GM19397 (cell line): Measurements from ENCODE around the gene TMEM109.

ENCODE experiments used
- ATAC-seq: cut with Tn5 transposase; IDR thresholded peaks from one replicate; pipeline ENCODE4 v1.9.1; 2021; ENCODE audit warnings: mild to moderate bottlenecking, moderate library complexity; ENCODE audit not compliant: unreplicated experiment

Gene TMEM109

DNA sequence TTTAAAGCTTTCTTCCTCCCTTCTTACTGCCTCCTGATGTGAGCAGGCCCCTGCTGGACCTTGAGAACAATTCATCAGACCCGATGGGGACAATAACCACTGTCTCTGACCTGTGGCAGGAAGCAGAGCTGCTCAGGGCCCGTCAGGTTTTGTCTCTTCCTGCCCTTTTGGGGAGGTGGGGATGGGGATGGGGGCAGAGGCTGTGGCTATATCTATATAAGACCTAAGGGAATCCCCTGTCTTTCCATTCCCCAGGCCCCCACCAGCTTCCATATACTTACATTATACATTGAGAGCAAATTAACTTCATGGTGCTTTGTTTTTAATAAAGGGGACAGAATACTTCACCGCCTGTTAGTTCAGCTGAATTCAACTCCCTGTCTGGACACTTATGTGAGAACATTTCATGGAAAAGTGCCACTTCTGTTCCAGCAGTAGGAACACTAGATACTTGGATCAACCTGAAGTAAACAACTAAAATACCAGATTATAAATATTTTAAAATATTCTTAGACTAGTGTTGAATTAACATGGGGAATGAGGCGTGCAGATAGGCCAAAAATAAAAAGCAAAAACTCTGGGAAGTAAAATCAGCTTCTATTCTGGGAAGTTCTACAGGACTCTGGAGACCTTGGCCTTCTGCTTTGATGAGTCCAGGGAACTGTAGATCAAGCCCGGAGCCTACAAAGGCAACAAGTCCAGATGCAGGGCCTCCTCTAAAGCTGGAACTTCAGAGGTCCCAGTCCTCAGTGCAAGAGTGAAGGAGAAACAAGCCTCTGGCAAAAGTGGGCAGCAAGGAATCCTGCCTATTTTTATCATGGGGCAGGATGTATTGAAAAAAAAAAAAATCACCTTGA is 35.5 kb upstream of the TMEM109 start:
- ATAC-seq: no peak

DNA sequence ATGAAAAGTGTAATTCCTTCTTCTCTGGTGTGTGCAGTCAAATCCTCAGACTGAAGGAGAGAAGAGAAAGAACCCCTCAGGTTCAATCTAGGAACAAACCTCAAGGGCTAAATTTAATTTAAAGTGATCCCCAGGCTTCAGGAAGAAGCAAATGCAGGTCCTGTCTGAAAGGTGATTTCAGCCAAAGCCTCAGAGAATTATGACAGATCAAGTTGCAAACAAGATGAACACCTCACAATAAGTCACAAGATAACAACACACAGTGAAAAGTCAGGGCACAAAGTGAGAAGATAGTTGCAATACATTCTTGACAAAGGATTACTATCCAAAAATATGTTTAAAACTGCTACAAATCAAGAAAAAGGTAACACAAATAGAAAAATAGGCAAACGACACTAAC is 34.9 kb upstream of the TMEM109 start:
- no peak for ATAC-seq

- ATAC-seq: no peak
These were observed 33.9 kb upstream of the TMEM109 start for GRCh38 chr11:60879971-60880588.

DNA sequence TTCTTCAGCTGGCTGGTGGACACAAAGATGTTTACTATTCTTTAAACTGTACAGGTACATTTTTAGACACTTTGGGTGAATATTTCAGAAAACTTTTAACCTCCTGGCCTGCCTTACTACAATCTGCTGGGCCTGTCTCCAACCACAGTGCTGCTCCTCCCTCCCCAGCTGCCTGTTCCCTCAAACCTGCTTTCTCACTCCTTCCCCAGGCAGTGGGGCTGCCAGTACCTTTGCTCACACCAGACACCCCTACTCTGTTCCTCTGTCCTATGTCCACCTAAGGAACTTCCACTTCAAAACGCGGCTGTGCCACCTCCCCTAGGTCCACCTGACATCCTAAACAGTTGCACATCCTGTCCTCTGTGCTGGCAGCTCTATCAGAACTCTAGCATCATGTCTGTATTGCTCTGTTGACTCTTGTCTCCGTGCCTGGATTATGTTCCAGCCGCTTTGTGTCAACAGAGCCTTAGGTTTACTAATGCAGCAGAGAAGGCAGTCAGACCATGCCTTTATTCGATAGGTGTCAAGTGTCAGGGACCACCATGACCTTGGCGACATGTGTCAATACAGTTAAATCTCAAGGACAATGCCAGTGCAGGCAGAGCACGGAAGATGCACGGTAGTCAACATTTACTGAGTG is 33.2 kb upstream of the TMEM109 start:
- no peak for ATAC-seq

DNA sequence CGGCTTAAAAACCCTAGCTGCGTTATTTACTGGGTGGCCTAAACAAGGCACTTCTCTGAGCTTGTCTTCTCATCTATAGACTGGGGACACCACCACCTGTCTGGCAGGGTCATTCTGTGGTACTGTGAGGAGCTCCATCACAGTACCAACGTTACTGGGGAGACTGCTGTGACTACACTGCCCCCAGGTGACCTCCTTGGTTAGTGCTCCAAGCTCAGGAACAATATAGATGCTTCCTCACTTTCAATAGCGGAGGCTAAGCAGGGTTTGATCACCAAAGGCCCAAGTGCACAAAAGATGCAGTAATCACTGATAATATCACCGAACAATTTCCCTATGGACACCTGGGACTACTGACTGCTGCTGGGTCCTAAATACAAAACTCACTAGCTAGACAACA is 26.4 kb upstream of the TMEM109 start:
- ATAC-seq: no peak

DNA sequence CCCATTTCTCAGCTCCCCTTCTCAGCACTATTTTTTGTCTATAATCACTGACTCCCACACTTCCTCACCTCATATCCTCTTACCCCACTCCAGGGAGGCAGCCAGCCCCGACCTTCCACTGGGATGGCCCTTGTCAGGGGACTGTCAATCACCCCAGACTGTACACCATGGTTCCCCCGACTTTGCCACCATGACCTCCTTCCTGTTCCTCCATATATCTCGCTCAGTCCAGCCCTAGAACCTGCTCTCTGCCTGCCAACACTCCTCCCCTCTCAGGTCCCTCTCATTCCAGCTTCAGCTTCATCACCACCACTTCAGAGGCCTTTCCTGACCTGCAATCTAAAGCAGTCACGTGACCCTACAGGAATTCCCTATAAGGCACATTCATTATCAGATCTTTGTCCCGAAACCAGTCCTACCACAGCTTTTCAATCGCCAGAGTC is 24.1 kb upstream of the TMEM109 start:
- no peak for ATAC-seq

DNA sequence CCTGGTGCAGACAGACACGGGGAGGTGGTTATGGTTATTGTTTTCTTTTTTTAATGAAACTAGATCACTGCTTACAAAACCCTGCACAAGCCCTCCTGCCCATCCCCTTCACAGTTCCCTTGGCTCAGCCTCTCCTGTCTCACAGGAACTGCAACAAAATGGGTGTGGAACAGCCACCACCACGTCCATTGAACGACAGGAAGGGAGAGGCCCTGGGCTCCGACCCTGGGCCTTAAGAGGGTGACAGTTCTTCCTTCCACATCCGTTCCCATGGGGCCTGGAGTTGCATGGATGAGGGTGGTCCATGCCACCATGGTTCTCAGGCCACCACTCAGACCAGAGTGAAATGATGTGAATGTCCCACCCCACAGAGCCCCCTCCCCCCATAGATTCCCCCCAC is 23.3 kb upstream of the TMEM109 start:
- no peak for ATAC-seq

DNA sequence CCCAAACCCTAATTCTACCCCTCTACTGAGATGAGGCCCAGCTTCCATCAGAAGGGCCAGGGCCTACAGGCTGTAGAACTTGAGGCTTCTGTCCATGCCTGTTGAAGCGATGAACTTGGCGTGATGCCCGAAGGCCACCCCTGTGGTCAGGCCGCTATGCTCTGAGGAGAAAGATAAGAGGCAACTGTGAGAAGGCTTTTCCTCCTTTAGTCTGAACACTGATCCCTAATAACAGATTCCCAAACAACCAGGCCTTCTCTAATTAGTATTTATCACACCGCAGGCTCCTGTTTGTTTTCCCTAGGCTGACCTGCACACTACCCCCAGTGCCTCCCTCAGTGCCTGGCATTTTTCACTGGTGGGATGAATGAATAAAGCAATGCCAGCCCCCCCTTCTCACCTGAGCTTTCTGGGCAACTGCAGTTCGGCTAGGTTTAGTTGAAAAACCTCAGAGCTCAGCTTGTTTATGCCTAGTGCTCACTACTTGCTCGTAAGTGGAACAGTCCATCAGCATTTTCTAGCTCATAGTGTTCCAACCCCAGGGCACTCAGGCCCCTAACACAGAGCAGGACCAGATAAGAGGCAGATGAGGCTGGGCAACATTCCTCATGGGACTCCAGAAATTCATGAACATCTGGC is 22.7 kb upstream of the TMEM109 start:
- no peak for ATAC-seq

DNA sequence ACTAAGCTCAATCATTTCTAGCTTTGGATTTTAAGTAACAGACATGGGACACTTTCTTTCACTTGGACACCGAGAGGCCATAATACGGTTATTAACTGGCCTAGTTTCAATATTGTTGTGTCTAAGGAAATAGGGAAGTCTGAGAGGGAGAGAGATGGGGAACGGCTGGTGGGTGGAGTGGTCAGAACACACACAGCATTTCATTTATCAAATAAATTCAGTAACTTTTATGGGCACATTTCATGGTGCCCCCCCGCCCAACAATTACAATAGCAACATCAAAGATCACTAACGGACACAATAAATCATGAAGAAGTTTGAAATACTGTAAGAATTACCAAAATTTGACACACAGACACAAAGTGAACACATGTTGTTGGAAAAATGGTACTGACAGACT is 18.3 kb upstream of the TMEM109 start:
- ATAC-seq: no peak

DNA sequence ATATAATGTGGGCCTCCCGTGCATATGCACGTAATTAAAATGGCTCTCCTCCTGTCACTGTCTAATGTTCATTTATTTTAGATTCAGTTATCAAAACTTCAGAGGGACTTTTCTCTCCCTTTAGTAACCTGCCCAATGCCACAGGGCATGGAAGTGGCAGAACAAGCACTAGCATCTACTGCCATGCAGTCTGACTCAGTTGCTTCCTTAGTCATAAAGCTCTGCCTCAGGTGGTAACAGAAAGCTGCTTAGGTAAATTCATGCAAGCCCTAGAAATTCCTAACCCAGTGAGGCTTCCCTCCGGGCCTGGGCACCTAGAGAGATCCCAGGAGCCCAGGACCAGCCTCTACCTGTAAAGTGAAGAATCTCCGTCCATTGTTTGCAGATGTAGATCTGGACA is 16.5 kb upstream of the TMEM109 start:
- ATAC-seq: no peak

DNA sequence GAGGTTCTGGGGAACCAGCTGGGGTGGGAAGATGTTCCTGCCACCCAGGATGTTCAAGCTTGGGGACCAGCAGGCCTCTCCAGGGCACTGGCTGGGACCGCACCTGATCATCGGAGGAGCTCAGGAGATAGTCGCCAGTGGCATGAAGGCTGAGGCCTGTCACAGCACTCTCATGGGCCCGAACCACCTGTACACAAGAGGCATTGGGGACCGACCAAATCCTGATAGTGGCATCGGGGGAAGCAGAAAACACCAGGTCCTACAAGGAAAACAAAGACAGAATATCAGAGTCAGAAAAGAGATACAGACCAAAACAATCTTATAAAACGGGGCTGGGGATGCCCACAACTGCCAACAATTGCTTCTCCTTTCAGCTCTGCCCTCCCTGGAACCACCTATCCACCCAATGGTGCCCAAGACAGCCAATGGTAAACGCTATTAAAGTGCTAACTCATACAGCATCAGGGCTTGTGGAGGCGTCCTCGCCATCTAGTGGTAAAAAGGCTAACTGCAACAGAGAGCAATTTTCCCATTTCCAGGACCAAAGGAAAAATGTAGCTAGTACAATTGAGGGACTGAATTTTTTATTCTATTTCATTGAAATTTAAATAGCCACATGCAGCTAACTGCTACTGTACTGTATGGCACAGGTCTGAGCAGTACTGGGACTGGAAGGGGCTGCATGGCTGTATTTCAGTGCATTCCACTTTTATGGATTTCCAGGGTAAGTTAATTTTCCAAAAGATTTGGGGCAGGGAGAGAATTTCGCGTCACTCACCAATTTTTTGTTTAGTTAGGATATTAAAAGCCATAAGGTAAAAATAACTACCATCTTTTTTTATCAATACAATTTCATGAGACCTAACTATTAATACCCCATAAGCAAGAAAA is 14.7 kb upstream of the TMEM109 start:
- ATAC-seq: no peak

- no peak for ATAC-seq
These were observed 14.0 kb upstream of the TMEM109 start for GRCh38 chr11:60899977-60900376.

DNA sequence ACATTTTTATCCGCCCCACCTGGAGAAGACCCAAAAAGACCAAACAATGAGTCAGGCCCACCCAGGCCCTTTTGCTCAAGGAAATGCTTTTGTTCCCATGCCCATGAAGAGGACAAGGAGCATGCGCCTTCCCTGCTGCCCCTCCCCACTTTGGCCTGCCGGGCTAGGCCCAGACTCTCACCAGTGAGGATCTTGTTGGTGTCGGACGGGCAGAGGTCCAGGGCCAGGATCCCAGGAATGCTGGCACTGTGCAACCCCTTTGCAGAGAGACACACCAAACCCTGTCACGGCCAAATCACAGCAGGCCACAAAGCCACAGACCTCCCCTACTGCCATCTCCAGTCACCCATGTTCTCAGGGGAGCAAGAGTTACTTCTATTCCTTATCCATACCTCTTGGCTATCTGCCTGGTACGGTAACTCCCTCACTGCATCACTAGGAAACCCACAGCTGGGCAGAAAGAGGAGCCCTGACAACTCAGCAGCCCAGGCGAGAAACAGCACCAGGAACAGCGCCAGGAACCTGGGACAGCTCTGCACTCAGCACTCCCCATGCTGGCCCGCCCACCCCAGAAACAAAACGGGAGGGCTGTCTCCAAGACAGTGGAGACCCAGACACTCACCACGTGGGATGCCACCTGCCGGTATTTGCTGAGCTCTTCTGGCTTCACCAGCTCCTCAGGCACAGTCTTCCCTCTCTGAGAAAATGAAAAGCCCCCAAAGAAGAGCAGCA is 13.1 kb upstream of the TMEM109 start:
- ATAC-seq: no peak

- ATAC-seq: no peak
These were observed 11.3 kb upstream of the TMEM109 start for GRCh38 chr11:60902625-60903024.

DNA sequence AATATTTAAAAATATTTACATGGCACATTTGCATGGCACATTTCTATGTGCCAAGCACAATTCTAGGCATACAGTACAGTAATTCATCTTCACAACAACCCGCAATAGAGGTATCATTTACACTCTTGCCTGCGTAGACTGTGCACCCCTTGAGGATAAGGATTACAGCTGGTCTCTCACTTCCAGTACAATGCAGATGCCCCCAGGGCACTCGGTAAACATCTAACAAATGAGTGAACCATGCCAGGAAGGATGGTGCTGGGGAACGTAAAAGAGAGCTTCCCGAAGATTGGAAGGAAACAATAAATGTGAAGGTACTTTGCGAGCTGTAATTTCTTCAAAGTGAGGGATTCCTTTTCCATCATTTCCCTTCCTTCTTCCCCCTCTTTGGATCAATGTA is 8.9 kb upstream of the TMEM109 start:
- no peak for ATAC-seq

- ATAC-seq: no peak
These were observed 8.3 kb upstream of the TMEM109 start for GRCh38 chr11:60905551-60906113.

- peak; percentile 70 for ATAC-seq
These were observed 7.6 kb upstream of the TMEM109 start, which contains the start of gene PRPF19 for GRCh38 chr11:60906132-60906972. Gene PRPF19 (minus strand): TSS chr11:60906585. CDS start chr11:60906382, 203 bp downstream.

DNA sequence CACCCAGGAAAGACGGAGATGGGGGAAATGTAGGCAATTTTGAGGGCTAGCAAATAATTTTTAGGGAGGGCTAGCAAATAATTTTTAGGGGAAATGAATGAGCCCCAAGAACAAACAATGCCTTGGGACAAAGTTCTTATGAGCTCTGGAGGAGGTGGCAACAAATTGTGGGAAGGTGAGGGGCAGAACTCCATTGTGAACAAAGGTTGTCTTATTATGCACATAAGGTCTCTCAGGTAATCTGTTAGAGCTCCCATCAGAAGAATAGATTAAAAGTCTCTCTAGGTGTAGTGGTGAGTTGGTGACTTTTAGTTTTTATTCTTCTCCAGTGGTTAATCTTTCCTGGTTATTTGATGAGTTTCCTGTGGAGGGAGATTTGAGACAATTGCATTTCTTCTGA is 5.2 kb upstream of the TMEM109 start:
- ATAC-seq: no peak
